Brain microvascular endothelial cell (primary cell): Measurements from ENCODE around the gene POLA1.

Source experiments
- DNase-seq: peaks from one replicate; pipeline ENCODE4 v3.0.0-alpha.2; 2020
- H3K27ac ChIP-seq: fragments of 250-450 bp; sonication (Bioruptor Pico); 2 replicates; pipeline ENCODE4 v1.5.1; 2020; ENCODE audit warnings: mild to moderate bottlenecking, moderate library complexity
- H3K27me3 ChIP-seq: fragments of 250-450 bp; sonication (Bioruptor Pico); replicated peaks from 2 replicates; pipeline ENCODE4 v1.5.1; 2020; ENCODE audit warnings: mild to moderate bottlenecking
- H3K36me3 ChIP-seq: fragments of 250-450 bp; sonication (Bioruptor Pico); replicated peaks from 2 replicates; pipeline ENCODE4 v1.5.1; 2020; ENCODE audit warnings: mild to moderate bottlenecking
- H3K4me3 ChIP-seq: 2 replicates; pipeline ENCODE4 v1.5.1; 2011; ENCODE audit warnings: low read depth, mild to moderate bottlenecking, control low read depth, low read length, moderate library complexity
- in situ Hi-C: cut with HindIII; loops from 2 replicates; pipeline ENCODE4 v1.10.0; 2017; ENCODE audit warnings: low sequenced_read_pairs, low pct_ligation_motif_present
- TF ChIP-seq, protein P1 (sequence below): IDR thresholded peaks from 2 replicates; pipeline ENCODE4 v1.5.1; 2011; ENCODE audit warnings: low read depth, mild to moderate bottlenecking, moderate library complexity, low read length, control low read depth, inconsistent platforms; ENCODE audit errors: missing control alignments

Gene POLA1

DNA sequence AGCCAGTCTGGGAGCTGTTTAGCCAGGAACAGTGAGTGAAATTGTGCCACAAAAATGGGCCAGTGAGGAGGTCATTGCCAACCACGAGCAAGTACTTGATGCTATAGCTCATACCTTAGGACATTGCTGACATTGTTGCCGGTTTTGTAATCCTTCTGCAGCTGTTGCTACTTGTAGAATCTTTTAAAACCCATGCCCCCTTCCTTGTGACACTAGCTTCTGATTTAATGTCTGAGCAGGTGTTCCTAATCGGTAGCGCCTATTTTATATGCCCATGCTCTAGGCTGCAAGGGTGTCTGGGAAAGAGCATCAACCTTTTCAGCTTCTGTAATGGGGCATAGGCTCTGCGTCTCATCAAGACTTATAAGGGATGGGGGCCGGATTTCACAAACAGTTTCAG lies 2.6 kb downstream of the POLA1 start:
- in situ Hi-C loops: no loop called here
- H3K27ac ChIP-seq: no peak overlapping the region

GRCh38 chrX:24702362-24703184 lies 8.9 kb downstream of the POLA1 start:
- in situ Hi-C loops: no loop called here
- DNase-seq: no peak
- Histone ChIP-seq H3K4me3 (no peak overlapping the region), H3K27me3 (no peaks in the 10 kb centered on the region), H3K27ac (no peak overlapping the region), H3K36me3 (no peaks in the 10 kb centered on the region)
- TF ChIP-seq, protein P1, sequence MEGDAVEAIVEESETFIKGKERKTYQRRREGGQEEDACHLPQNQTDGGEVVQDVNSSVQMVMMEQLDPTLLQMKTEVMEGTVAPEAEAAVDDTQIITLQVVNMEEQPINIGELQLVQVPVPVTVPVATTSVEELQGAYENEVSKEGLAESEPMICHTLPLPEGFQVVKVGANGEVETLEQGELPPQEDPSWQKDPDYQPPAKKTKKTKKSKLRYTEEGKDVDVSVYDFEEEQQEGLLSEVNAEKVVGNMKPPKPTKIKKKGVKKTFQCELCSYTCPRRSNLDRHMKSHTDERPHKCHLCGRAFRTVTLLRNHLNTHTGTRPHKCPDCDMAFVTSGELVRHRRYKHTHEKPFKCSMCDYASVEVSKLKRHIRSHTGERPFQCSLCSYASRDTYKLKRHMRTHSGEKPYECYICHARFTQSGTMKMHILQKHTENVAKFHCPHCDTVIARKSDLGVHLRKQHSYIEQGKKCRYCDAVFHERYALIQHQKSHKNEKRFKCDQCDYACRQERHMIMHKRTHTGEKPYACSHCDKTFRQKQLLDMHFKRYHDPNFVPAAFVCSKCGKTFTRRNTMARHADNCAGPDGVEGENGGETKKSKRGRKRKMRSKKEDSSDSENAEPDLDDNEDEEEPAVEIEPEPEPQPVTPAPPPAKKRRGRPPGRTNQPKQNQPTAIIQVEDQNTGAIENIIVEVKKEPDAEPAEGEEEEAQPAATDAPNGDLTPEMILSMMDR: no peak

More for the DNA sequence above, 2.6 kb downstream of the POLA1 start:
- TF ChIP-seq, protein P1: no peak
- H3K4me3 ChIP-seq: no peak overlapping the region
- no peak for DNase-seq
- no peaks in the 10 kb centered on the region for H3K27me3 ChIP-seq
- H3K36me3 ChIP-seq: no peaks in the 10 kb centered on the region

DNA sequence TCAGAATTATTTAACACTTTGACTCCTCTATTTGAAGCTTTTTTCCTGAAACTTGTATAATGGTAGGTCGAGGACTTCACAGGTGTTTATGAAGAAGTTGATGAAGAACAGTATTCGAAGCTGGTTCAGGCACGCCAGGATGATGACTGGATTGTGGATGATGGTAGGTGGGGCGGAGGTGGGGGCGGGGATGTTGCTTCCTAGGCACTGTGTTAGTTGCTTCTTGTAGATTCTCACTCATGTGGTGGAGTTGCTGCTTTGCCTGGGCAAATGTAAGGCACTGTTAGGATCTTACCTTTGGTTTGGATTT lies 9.4 kb downstream of the POLA1 start:
- H3K27ac ChIP-seq: no peak overlapping the region
- H3K4me3 ChIP-seq: no peak overlapping the region
- in situ Hi-C loops: no loop called here
- TF ChIP-seq, protein P1: no peak
- H3K27me3 ChIP-seq: no peaks in the 10 kb centered on the region
- DNase-seq: no peak
- no peaks in the 10 kb centered on the region for H3K36me3 ChIP-seq

DNA sequence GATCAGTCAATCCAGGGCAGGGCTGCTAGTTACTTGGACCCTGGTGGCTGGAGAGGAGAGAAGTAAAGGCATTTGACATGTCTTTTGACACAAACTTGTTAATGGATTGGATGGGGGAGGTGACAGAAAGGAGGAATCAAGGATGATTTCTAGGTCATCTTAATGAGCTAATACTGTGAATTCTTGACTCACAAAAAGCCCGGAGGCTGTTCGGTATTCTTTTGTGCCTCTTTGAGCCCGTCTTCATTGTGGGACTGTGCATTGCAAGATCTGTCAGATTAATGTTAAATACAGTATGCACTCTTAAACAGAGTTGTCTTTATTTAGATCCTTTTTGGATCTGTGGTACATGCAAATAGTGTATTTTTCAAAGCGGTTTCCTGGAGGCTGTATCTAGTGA lies 25.1 kb downstream of the POLA1 start:
- no peak for DNase-seq
- H3K27ac ChIP-seq: no peak overlapping the region
- H3K4me3 ChIP-seq: no peak overlapping the region
- no peaks in the 10 kb centered on the region for H3K27me3 ChIP-seq
- no peaks in the 10 kb centered on the region for H3K36me3 ChIP-seq
- in situ Hi-C loops: no loop called here
- TF ChIP-seq, protein P1: no peak

DNA sequence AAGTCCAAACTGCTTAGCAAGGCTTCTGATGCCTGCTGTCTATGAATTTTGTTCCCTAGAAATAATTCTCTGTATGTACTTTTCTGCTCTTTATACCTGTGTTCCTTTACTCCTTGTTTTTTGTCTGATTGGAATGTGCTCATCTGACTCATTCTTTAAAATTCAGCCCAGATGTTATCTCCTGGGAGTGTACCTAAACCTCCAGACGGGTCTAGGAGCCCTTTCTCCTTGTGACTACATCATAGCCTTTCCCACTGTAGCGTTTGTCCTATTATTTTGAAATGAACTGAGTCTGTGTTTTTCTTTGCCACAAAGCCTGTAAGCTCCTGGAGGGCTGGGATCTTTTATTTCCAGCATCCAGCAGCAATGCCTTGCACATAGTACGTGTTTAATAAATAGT lies 26.3 kb downstream of the POLA1 start:
- TF ChIP-seq, protein P1: no peak
- DNase-seq: no peak
- no peak overlapping the region for H3K4me3 ChIP-seq
- no peaks in the 10 kb centered on the region for H3K36me3 ChIP-seq
- in situ Hi-C loops: no loop called here
- no peaks in the 10 kb centered on the region for H3K27me3 ChIP-seq
- no peak overlapping the region for H3K27ac ChIP-seq

DNA sequence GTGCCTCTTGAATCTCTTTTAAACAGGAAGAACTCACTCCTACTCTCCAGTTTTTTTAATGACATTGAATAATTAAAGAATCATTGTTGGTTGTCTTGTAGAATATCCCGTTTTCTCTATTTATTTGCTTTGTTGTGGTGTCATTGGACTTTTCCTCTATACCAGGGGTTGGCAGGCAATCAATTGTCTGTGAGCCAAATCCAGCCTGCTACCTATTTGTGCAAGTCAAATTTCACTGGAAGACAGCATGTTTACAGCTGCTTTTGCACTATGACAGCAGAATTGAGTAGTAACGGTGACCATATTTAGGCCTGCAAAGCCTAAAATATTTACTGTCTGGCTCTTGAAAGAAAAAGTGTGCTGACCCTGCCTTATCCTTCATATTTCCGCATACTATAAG lies 34.8 kb downstream of the POLA1 start:
- TF ChIP-seq, protein P1: no peak
- Histone ChIP-seq H3K4me3 (no peak overlapping the region), H3K27me3 (no peaks in the 10 kb centered on the region), H3K27ac (no peak overlapping the region), H3K36me3 (no peaks in the 10 kb centered on the region)
- no peak for DNase-seq
- in situ Hi-C loops: no loop called here
